Measurements from ENCODE around the gene SGPP1. TPM values are rescaled to one million over a fixed set of nuclear protein-coding genes. Genes with fewer than 3 reads are reported as not detected.
A peak's percentile ranks its signal among the peaks of the same experiment; 100 is the strongest.

SGPP1 gene
- total and polyA plus RNA-seq, 2 of the 4 experiments (the other 2 are of a cell fraction) = 8.6 to 11.1 TPM

GRCh38 chr14:63654346-63654745 lies 73.5 kb downstream of the SGPP1 start:
- ATAC-seq (ENCODE audit: low read depth) (peak; percentile 72), DNase-seq (peak; percentile 74)
- no peaks in the 10 kb centered on the region for H3K36me3 ChIP-seq (ENCODE audit: control insufficient read depth, insufficient read depth, low read length)
- no peak overlapping the region for H2BK120ac ChIP-seq (ENCODE audit: low read depth, low read length)
- H3K9me3 ChIP-seq (ENCODE audit: control insufficient read depth, insufficient read depth, low read length) = no peaks in the 10 kb centered on the region
- no peak overlapping the region for H2AK5ac ChIP-seq (ENCODE audit: low read depth, low read length)
- H3K4me2 ChIP-seq (ENCODE audit: low read depth, low read length) = no peak overlapping the region
- no peak overlapping the region for H2BK20ac ChIP-seq (ENCODE audit: low read depth, low read length)
- no peak overlapping the region for H4K5ac ChIP-seq (ENCODE audit: low read depth, low read length)
- no peaks in the 10 kb centered on the region for H3K79me1 ChIP-seq (ENCODE audit: low read depth in 1 of 2, low read length in 2 of 2)
- H3K4me1 ChIP-seq (ENCODE audit: control insufficient read depth, insufficient read depth, low read length) = no peaks in the 10 kb centered on the region; the same call in 1 of the 2 replicates
- no CpG with 5 or more reads among the region's 2 CpGs for WGBS, 2 experiments (ENCODE audit: extremely low coverage in 2 of 2, insufficient read length in 1 of 2)
- TF ChIP-seq FOS (IDR thresholded peaks at IDR 0.05; ENCODE audit: low read depth, low read length) = no peak
- TF ChIP-seq, protein P1, sequence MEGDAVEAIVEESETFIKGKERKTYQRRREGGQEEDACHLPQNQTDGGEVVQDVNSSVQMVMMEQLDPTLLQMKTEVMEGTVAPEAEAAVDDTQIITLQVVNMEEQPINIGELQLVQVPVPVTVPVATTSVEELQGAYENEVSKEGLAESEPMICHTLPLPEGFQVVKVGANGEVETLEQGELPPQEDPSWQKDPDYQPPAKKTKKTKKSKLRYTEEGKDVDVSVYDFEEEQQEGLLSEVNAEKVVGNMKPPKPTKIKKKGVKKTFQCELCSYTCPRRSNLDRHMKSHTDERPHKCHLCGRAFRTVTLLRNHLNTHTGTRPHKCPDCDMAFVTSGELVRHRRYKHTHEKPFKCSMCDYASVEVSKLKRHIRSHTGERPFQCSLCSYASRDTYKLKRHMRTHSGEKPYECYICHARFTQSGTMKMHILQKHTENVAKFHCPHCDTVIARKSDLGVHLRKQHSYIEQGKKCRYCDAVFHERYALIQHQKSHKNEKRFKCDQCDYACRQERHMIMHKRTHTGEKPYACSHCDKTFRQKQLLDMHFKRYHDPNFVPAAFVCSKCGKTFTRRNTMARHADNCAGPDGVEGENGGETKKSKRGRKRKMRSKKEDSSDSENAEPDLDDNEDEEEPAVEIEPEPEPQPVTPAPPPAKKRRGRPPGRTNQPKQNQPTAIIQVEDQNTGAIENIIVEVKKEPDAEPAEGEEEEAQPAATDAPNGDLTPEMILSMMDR (conservative IDR thresholded peaks at IDR 0.05; ENCODE audit: low read depth, low read length) = no peak
- TF ChIP-seq POLR2A (IDR thresholded peaks at IDR 0.05; ENCODE audit: low read depth, low read length) = no peak
- no peak for TF ChIP-seq MAZ (IDR thresholded peaks at IDR 0.05; ENCODE audit: borderline replicate concordance, low read depth, low read length)
- no peak for TF ChIP-seq BHLHE40 (IDR thresholded peaks at IDR 0.05; ENCODE audit: low read depth, low read length)
- TF ChIP-seq RCOR1 (IDR thresholded peaks at IDR 0.05; ENCODE audit: insufficient replicate concordance, low read length) = no peak
- TF ChIP-seq CHD1 (IDR thresholded peaks at IDR 0.05; ENCODE audit: low read depth, low read length) = no peak
- no peak for TF ChIP-seq USF2 (IDR thresholded peaks at IDR 0.05; ENCODE audit: low read depth, low read length)
- intact Hi-C loops (cut with micrococcal nuclease) = no loop called here
- in situ Hi-C loops (cut with MboI; ENCODE audit: low sequenced_read_pairs) = no loop called here
- no peak overlapping the region for H3K27ac ChIP-seq (ENCODE audit: insufficient read depth, low read length)
- no peak overlapping the region for H2AK9ac ChIP-seq (replicated peaks; ENCODE audit: low read depth, low read length, poor library complexity)
- no TSS peak for BruUV-seq (replicated peaks)
- H3K23ac ChIP-seq (ENCODE audit: low read depth, low read length) = no peak overlapping the region
- H2AFZ ChIP-seq (replicated peaks; ENCODE audit: low read length, poor library complexity) = no peak overlapping the region
- POLR2A ChIA-PET (ENCODE audit: unreplicated experiment) = no interaction called here
- H4K91ac ChIP-seq (ENCODE audit: insufficient read depth, low read depth, low read length) = no peak overlapping the region
- no peak overlapping the region for H4K8ac ChIP-seq (ENCODE audit: low read depth in 2 of 2, low read length in 2 of 2)
- CTCF ChIA-PET = no interaction called here
- H3K4ac ChIP-seq (ENCODE audit: low read depth, low read length) = no peak overlapping the region
- H3K9me1 ChIP-seq (ENCODE audit: insufficient read depth, low read length) = no peaks in the 10 kb centered on the region
- no peak overlapping the region for H3K14ac ChIP-seq (replicated peaks; ENCODE audit: low read depth, low read length)
- dilution Hi-C loops (cut with HindIII; ENCODE audit: low sequenced_read_pairs, unreplicated experiment) = no loop called here
- no peak overlapping the region for H3K18ac ChIP-seq (ENCODE audit: low read depth, low read length)
- H2BK15ac ChIP-seq (ENCODE audit: low read depth, low read length) = no peak overlapping the region
- H3K4me3 ChIP-seq (ENCODE audit: insufficient read depth, low read depth, low read length) = no peak overlapping the region
- no peaks in the 10 kb centered on the region for H3K27me3 ChIP-seq (ENCODE audit: control insufficient read depth, insufficient read depth, low read length)
- no peaks in the 10 kb centered on the region for H4K20me1 ChIP-seq (ENCODE audit: insufficient read depth, low read length)
- H3K9ac ChIP-seq (ENCODE audit: low read depth, low read length) = no peak overlapping the region
- no peak overlapping the region for H2BK5ac ChIP-seq (ENCODE audit: low read depth, low read length, poor library complexity, severe bottlenecking)
- no peak overlapping the region for H3K56ac ChIP-seq (ENCODE audit: extremely low read depth, insufficient read depth, low read length)
